Cardiac fibroblast (primary cell): ENCODE data around the gene CDH1.

Experiments used
- DNase-seq, 2 donors: peaks; one replicate each; pipeline versions ENCODE4 v3.0.0 to v3.0.0-alpha.2; 2010; ENCODE audit warnings: low read depth in 2 of 2
- H3K4me3 ChIP-seq, 2 donors: replicated peaks in 1 of 2; 1 replicate in 1 of 2; 2 replicates in 1 of 2; pipeline ENCODE4 v1.5.1; 2011; ENCODE audit warnings: low read depth in 2 of 2, low read length in 2 of 2, mild to moderate bottlenecking in 2 of 2, moderate library complexity in 1 of 2
- CTCF ChIP-seq: IDR thresholded peaks from one replicate; pipeline ENCODE4 v1.5.1; 2011; ENCODE audit warnings: low read depth, mild to moderate bottlenecking, low read length, inconsistent platforms

Gene CDH1

GRCh38 chr16:68717684-68718083, 19.4 kb upstream of the CDH1 start:
- no peak for TF ChIP-seq CTCF
- no peak overlapping the region for H3K4me3 ChIP-seq
- DNase-seq, result no peak

GRCh38 chr16:68718590-68718989, 18.5 kb upstream of the CDH1 start:
- TF ChIP-seq CTCF, result no peak
- no peak for DNase-seq
- no peak overlapping the region for H3K4me3 ChIP-seq

GRCh38 chr16:68719993-68720489, 17.1 kb upstream of the CDH1 start:
- H3K4me3 ChIP-seq, result no peak overlapping the region
- DNase-seq, result no peak
- TF ChIP-seq CTCF, result no peak

- DNase-seq, result no peak
- no peak for TF ChIP-seq CTCF
- H3K4me3 ChIP-seq, result no peak overlapping the region
Observed at GRCh38 chr16:68722119-68723024, 14.7 kb upstream of the CDH1 start.

- DNase-seq, result no peak
- no peak for TF ChIP-seq CTCF
- no peak overlapping the region for H3K4me3 ChIP-seq
Observed at GRCh38 chr16:68724797-68725196, 12.3 kb upstream of the CDH1 start.

GRCh38 chr16:68728523-68728922, 8.6 kb upstream of the CDH1 start:
- H3K4me3 ChIP-seq, result no peak overlapping the region
- TF ChIP-seq CTCF, result no peak
- no peak for DNase-seq
